Loucy (cell line): Measurements from ENCODE around the gene PIAS4.

Source experiments
- H2AFZ ChIP-seq: fragments of 200-600 bp; sonication (generic); 2 replicates; pipeline ENCODE4 v1.6.0; 2016; ENCODE audit warnings: antibody characterized with exemption, mild to moderate bottlenecking, low read length, moderate library complexity
- H3F3A ChIP-seq: fragments of 200-600 bp; 2 replicates; pipeline ENCODE4 v1.6.0; 2016; ENCODE audit warnings: antibody characterized with exemption, low read depth, mild to moderate bottlenecking
- H3K27me3 ChIP-seq: fragments of 200-600 bp; sonication (generic); 2 replicates; pipeline ENCODE4 v1.6.1; 2014; ENCODE audit warnings: low read length, mild to moderate bottlenecking; ENCODE audit not compliant: insufficient read depth, poor library complexity, severe bottlenecking
- H3K36me3 ChIP-seq: fragments of 200-600 bp; sonication (generic); 2 replicates; pipeline ENCODE4 v1.6.1; 2016; ENCODE audit warnings: low read length; ENCODE audit not compliant: insufficient read depth
- H3K4me1 ChIP-seq: fragments of 200-600 bp; sonication (generic); 2 replicates; pipeline ENCODE4 v1.5.1; 2014; ENCODE audit warnings: low read length, mild to moderate bottlenecking; ENCODE audit not compliant: insufficient read depth, poor library complexity, severe bottlenecking
- H3K4me2 ChIP-seq: fragments of 200-600 bp; sonication (generic); 2 replicates; pipeline ENCODE4 v1.6.0; 2014; ENCODE audit warnings: antibody characterized with exemption, low read length, low read depth, mild to moderate bottlenecking; ENCODE audit not compliant: poor library complexity, severe bottlenecking
- H3K4me3 ChIP-seq: fragments of 200-600 bp; sonication (generic); 2 replicates; pipeline ENCODE4 v1.5.1; 2014; ENCODE audit warnings: low read length, mild to moderate bottlenecking, mixed read lengths; ENCODE audit not compliant: poor library complexity, severe bottlenecking
- H3K79me2 ChIP-seq: fragments of 200-600 bp; sonication (generic); 2 replicates; pipeline ENCODE4 v1.6.1; 2014; ENCODE audit warnings: low read length; ENCODE audit not compliant: insufficient read depth
- H3K9ac ChIP-seq: fragments of 200-600 bp; sonication (generic); 2 replicates; pipeline ENCODE4 v1.6.0; 2014; ENCODE audit warnings: mild to moderate bottlenecking, low read depth, low read length, moderate library complexity; ENCODE audit not compliant: poor library complexity, severe bottlenecking
- H3K9me2 ChIP-seq: fragments of 200-600 bp; sonication (generic); replicated peaks from 2 replicates; pipeline ENCODE4 v1.6.1; 2016; ENCODE audit warnings: low read depth, low read length, mixed read lengths
- H3K9me3 ChIP-seq: fragments of 200-600 bp; sonication (generic); 2 replicates; pipeline ENCODE4 v1.6.1; 2014; ENCODE audit warnings: mild to moderate bottlenecking, antibody characterized with exemption, low read length, low read depth; ENCODE audit not compliant: insufficient read depth
- H4K20me1 ChIP-seq: fragments of 200-600 bp; sonication (generic); 2 replicates; pipeline ENCODE4 v1.6.0; 2014; ENCODE audit warnings: antibody characterized with exemption, low read length, mild to moderate bottlenecking; ENCODE audit not compliant: insufficient read depth, poor library complexity, severe bottlenecking
- CTCF ChIP-seq: fragments of 200-600 bp; sonication (generic); conservative IDR thresholded peaks from 2 replicates; pipeline ENCODE4 v1.5.1; 2014; ENCODE audit warnings: mild to moderate bottlenecking, antibody characterized with exemption, low read length
- EZH2phosphoT487 ChIP-seq: fragments of 200-600 bp; IDR thresholded peaks from 2 replicates; pipeline ENCODE4 v1.6.1; 2018; ENCODE audit warnings: antibody characterized with exemption, mild to moderate bottlenecking, moderate library complexity, borderline replicate concordance

PIAS4 gene

GRCh38 chr19:4007021-4007835, at the start of gene PIAS4:
Gene PIAS4, plus strand, starts transcription at chr19:4007736. Its CDS starts 25 bp downstream, at chr19:4007761.
- Histone ChIP-seq H3K36me3 (no peaks in the 10 kb centered on the region), H3K4me2 (peak within 1 kb of the TSS; percentile 100), H2AFZ (peak within 1 kb of the TSS; percentile 86), H3K9me2 (no peaks in the 10 kb centered on the region), H3K79me2 (peaks cover 54% of the 10 kb centered on the region), H3K4me3 (peak within 1 kb of the TSS; percentile 95), H3K4me1 (peaks cover 29% of the 10 kb centered on the region), H3K27me3 (no peaks in the 10 kb centered on the region), H3K9ac (peak within 1 kb of the TSS; percentile 92), H3K9me3 (no peaks in the 10 kb centered on the region), H3F3A (no peaks in the 10 kb centered on the region), H4K20me1 (peaks cover 32% of the 10 kb centered on the region)
- no peak for TF ChIP-seq EZH2phosphoT487
- no peak for TF ChIP-seq CTCF

- Histone ChIP-seq H3K9me2 (no peaks in the 10 kb centered on the region), H3K36me3 (peaks cover 9% of the 10 kb centered on the region; the same call in 1 of the 2 replicates), H3K79me2 (peaks cover 2% of the 10 kb centered on the region; the same call in 1 of the 2 replicates), H4K20me1 (no peaks in the 10 kb centered on the region), H3K4me2 (no peak overlapping the region), H3K9ac (no peak overlapping the region), H3K4me1 (no peaks in the 10 kb centered on the region), H3F3A (no peaks in the 10 kb centered on the region), H3K9me3 (no peaks in the 10 kb centered on the region), H3K27me3 (no peaks in the 10 kb centered on the region), H3K4me3 (no peak overlapping the region), H2AFZ (no peak overlapping the region)
- TF ChIP-seq CTCF, result no peak
- no peak for TF ChIP-seq EZH2phosphoT487
Measured at GRCh38 chr19:3958836-3959765, 48.4 kb upstream of the PIAS4 start.

GRCh38 chr19:3959766-3960131, 47.8 kb upstream of the PIAS4 start:
- no peak for TF ChIP-seq EZH2phosphoT487
- no peak for TF ChIP-seq CTCF
- Histone ChIP-seq H3K9me2 (no peaks in the 10 kb centered on the region), H3K36me3 (peaks cover 9% of the 10 kb centered on the region; the same call in 1 of the 2 replicates), H2AFZ (no peak overlapping the region), H3K9me3 (no peaks in the 10 kb centered on the region), H3K9ac (no peak overlapping the region), H3K4me1 (no peaks in the 10 kb centered on the region), H3K79me2 (no peaks in the 10 kb centered on the region), H3K4me2 (no peak overlapping the region), H4K20me1 (no peaks in the 10 kb centered on the region), H3K4me3 (no peak overlapping the region), H3F3A (no peaks in the 10 kb centered on the region), H3K27me3 (no peaks in the 10 kb centered on the region)
